Prostate gland (tissue), 2 donors: ENCODE data around the gene MPHOSPH10. TPM values are rescaled to one million over a fixed set of nuclear protein-coding genes. Genes with fewer than 3 reads are reported as not detected.

ENCODE experiments used
- DNase-seq: peaks from one replicate; pipeline ENCODE4 v3.0.0-alpha.2; 2019; ENCODE audit warnings: low spot score
- H3K27ac ChIP-seq, 2 donors: fragments of 200-600 bp; sonication (generic); 2 replicates each; pipeline ENCODE4 v1.5.1; 2017 to 2019
- H3K27me3 ChIP-seq: fragments of 200-600 bp; sonication (generic); replicated peaks from 2 replicates; pipeline ENCODE4 v1.5.1; 2019; ENCODE audit not compliant: insufficient read depth
- H3K36me3 ChIP-seq, 2 donors: fragments of 200-600 bp; sonication (generic); 1 replicate in 1 of 2; 2 replicates in 1 of 2; pipeline versions ENCODE4 v1.5.1 to v1.8.1; 2017 to 2019
- H3K4me1 ChIP-seq: fragments of 200-600 bp; sonication (generic); replicated peaks from 2 replicates; pipeline ENCODE4 v1.5.1; 2019
- H3K4me3 ChIP-seq, 2 donors: fragments of 200-600 bp; sonication (generic); 2 replicates each; pipeline ENCODE4 v1.5.1; 2017 to 2019
- H3K9me3 ChIP-seq: fragments of 200-600 bp; sonication (generic); 2 replicates; pipeline ENCODE4 v1.5.1; 2017
- CTCF ChIP-seq, 4 experiments: fragments of 200-600 bp in 2 of 4; fragments of 450-650 bp in 2 of 4; sonication (generic) in 2 of 4; IDR thresholded peaks; 1 replicate in 3 of 4; 2 replicates in 1 of 4; pipeline ENCODE4 v1.5.1; 2016 to 2019; ENCODE audit warnings: antibody characterized with exemption in 4 of 4, mild to moderate bottlenecking in 2 of 4, moderate library complexity in 2 of 4
- POLR2A ChIP-seq: fragments of 450-650 bp; IDR thresholded peaks from one replicate; pipeline ENCODE4 v1.6.1; 2016; ENCODE audit warnings: antibody characterized with exemption, mild to moderate bottlenecking
- POLR2AphosphoS5 ChIP-seq: sonication (generic); formaldehyde crosslinking; IDR thresholded peaks from one replicate; pipeline ENCODE4 v1.6.1; 2017; ENCODE audit warnings: antibody characterized with exemption
- WGBS: methylation state at CpG from one replicate; pipeline ENCODE4 v1.1.5; 2018; 5-methylcytosine and 5-hydroxymethylcytosine counted together
- intact Hi-C: fragments of 100-400 bp; cut with DNase I; formaldehyde crosslinking; loops from one replicate; pipeline ENCODE4 v1.14.2; 2022
- total RNA-seq, 2 donors: library from RNA; depleted of rRNA; stranded (reverse); fragments of >200 nt; gene quantifications; one replicate each; pipeline ENCODE4 v1.1.0, GENCODE V29; 2016

MPHOSPH10 gene
- total RNA-seq, 2 donors from 2014 or later = 20.2 to 25.9 TPM

GRCh38 chr2:71108091-71108490 is 22.3 kb upstream of the MPHOSPH10 start:
- no peak for DNase-seq
- no peak overlapping the region for H3K4me3 ChIP-seq
- no peaks in the 10 kb centered on the region for H3K9me3 ChIP-seq
- H3K27me3 ChIP-seq = no peaks in the 10 kb centered on the region
- no peaks in the 10 kb centered on the region for H3K36me3 ChIP-seq
- 92% methylated on average over 2 of the region's 2 CpGs for WGBS
- no peak for TF ChIP-seq POLR2AphosphoS5
- TF ChIP-seq POLR2A = no peak
- no peak for TF ChIP-seq CTCF (IDR thresholded peaks at IDR 0.05)
- H3K27ac ChIP-seq = no peak overlapping the region
- intact Hi-C loops = no loop called here
- H3K4me1 ChIP-seq = no peaks in the 10 kb centered on the region

GRCh38 chr2:71113843-71114242 is 16.6 kb upstream of the MPHOSPH10 start:
- no peak overlapping the region for H3K4me3 ChIP-seq
- H3K36me3 ChIP-seq = no peaks in the 10 kb centered on the region
- 100% methylated on average over 1 of the region's 1 CpG for whole genome bisulfite sequencing
- TF ChIP-seq POLR2A (no peak), POLR2AphosphoS5 (no peak), CTCF (IDR thresholded peaks at IDR 0.05) (no peak)
- H3K9me3 ChIP-seq = no peaks in the 10 kb centered on the region
- intact Hi-C loops = no loop called here
- no peak for DNase-seq
- no peaks in the 10 kb centered on the region for H3K4me1 ChIP-seq
- no peaks in the 10 kb centered on the region for H3K27me3 ChIP-seq
- no peak overlapping the region for H3K27ac ChIP-seq

GRCh38 chr2:71117063-71117462 is 13.4 kb upstream of the MPHOSPH10 start:
- Histone ChIP-seq H3K36me3 (no peaks in the 10 kb centered on the region), H3K4me1 (no peaks in the 10 kb centered on the region), H3K27me3 (no peaks in the 10 kb centered on the region), H3K4me3 (no peak overlapping the region), H3K9me3 (no peaks in the 10 kb centered on the region), H3K27ac (no peak overlapping the region)
- no peak for DNase-seq
- TF ChIP-seq CTCF (IDR thresholded peaks at IDR 0.05) (no peak), POLR2AphosphoS5 (no peak), POLR2A (no peak)
- intact Hi-C loops = no loop called here

- peak overlapping the region in 1 of 2 donors; percentile 15 for H3K27ac ChIP-seq
- no peaks in the 10 kb centered on the region for H3K4me1 ChIP-seq
- TF ChIP-seq POLR2A = no peak
- no peak for TF ChIP-seq CTCF (IDR thresholded peaks at IDR 0.05)
- no peak for TF ChIP-seq POLR2AphosphoS5
- peak; percentile 47 for DNase-seq
- intact Hi-C loops = no loop called here
- WGBS = 44% methylated on average over 6 of the region's 6 CpGs
- no peaks in the 10 kb centered on the region for H3K36me3 ChIP-seq
- H3K27me3 ChIP-seq = no peaks in the 10 kb centered on the region
- no peaks in the 10 kb centered on the region for H3K9me3 ChIP-seq
- H3K4me3 ChIP-seq = no peak overlapping the region
These were observed 10.2 kb upstream of the MPHOSPH10 start for GRCh38 chr2:71120195-71120594.

- TF ChIP-seq POLR2AphosphoS5 (no peak), POLR2A (no peak), CTCF (IDR thresholded peaks at IDR 0.05) (no peak)
- no peak for DNase-seq
- 100% methylated on average over 1 of the region's 1 CpG for WGBS
- Histone ChIP-seq H3K4me3 (no peak overlapping the region), H3K4me1 (no peaks in the 10 kb centered on the region), H3K36me3 (no peaks in the 10 kb centered on the region), H3K9me3 (no peaks in the 10 kb centered on the region), H3K27ac (peak overlapping the region in 1 of 2 donors; percentile 15), H3K27me3 (no peaks in the 10 kb centered on the region)
- intact Hi-C loops = no loop called here
These were observed 9.0 kb upstream of the MPHOSPH10 start for GRCh38 chr2:71121479-71121878.
